Endothelial cell of umbilical vein (primary cell): ENCODE results near the gene PLPP1.
A peak's percentile ranks its signal among the peaks of the same experiment; 100 is the strongest.

Experiments used
- POLR2A ChIP-seq: IDR thresholded peaks from 2 replicates; pipeline ENCODE4 v1.6.1; 2012; ENCODE audit warnings: low read depth, mild to moderate bottlenecking, control low read depth, low read length
- TF ChIP-seq, protein P1 (sequence below), 2 donors: IDR thresholded peaks; 1 replicate in 1 of 2; 2 replicates in 1 of 2; pipeline ENCODE4 v1.5.1; 2011; ENCODE audit warnings: low read length in 2 of 2, mild to moderate bottlenecking in 2 of 2, moderate library complexity in 2 of 2, control low read depth in 1 of 2, inconsistent platforms in 1 of 2, low read depth in 1 of 2; ENCODE audit not compliant: insufficient read depth in 1 of 2; ENCODE audit errors: extremely low read depth in 1 of 2
- TF ChIP-seq, protein P2 (sequence below): IDR thresholded peaks from 2 replicates; pipeline ENCODE4 v1.6.1; 2011; ENCODE audit not compliant: insufficient read depth, insufficient read length

GRCh38 chr5:55429613-55430253 lies 105.0 kb downstream of the PLPP1 start:
- TF ChIP-seq, protein P1, sequence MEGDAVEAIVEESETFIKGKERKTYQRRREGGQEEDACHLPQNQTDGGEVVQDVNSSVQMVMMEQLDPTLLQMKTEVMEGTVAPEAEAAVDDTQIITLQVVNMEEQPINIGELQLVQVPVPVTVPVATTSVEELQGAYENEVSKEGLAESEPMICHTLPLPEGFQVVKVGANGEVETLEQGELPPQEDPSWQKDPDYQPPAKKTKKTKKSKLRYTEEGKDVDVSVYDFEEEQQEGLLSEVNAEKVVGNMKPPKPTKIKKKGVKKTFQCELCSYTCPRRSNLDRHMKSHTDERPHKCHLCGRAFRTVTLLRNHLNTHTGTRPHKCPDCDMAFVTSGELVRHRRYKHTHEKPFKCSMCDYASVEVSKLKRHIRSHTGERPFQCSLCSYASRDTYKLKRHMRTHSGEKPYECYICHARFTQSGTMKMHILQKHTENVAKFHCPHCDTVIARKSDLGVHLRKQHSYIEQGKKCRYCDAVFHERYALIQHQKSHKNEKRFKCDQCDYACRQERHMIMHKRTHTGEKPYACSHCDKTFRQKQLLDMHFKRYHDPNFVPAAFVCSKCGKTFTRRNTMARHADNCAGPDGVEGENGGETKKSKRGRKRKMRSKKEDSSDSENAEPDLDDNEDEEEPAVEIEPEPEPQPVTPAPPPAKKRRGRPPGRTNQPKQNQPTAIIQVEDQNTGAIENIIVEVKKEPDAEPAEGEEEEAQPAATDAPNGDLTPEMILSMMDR (IDR thresholded peaks at IDR 0.05; ENCODE audit: extremely low read depth in 1 of 2, insufficient read depth in 1 of 2, low read depth in 1 of 2, low read length in 2 of 2), result no peak
- peak; percentile 26 for TF ChIP-seq POLR2A
- TF ChIP-seq, protein P2, sequence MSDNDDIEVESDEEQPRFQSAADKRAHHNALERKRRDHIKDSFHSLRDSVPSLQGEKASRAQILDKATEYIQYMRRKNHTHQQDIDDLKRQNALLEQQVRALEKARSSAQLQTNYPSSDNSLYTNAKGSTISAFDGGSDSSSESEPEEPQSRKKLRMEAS, result no peak
